Cortex of kidney (tissue), 1 donor: ENCODE measurements around the gene CEP55.

ENCODE experiments used
- DNase-seq: peaks from one replicate; lab custom pipeline; 2025; lab: John Stamatoyannopoulos, UW

The CEP55 gene

DNA sequence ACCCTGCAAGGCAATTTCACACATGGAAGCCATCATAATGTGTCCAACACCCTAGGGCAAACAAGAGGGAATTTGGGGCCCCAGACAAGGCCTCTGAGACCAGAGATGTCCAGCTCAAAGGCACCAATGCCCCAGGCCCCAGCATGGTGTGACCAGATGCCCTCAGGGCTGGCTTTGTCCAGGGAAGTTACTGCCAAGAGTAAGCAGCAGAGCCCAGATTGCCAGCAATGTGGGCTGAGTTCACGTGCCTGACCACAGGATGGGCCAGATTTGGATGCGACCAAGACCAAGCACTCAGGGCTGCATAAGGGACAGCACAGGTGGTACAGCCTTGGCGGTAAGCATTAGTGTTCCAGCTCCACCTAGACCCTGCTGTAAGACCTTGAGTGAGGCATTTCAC, 27.0 kb upstream of the CEP55 start:
- DNase-seq, result no peak

DNA sequence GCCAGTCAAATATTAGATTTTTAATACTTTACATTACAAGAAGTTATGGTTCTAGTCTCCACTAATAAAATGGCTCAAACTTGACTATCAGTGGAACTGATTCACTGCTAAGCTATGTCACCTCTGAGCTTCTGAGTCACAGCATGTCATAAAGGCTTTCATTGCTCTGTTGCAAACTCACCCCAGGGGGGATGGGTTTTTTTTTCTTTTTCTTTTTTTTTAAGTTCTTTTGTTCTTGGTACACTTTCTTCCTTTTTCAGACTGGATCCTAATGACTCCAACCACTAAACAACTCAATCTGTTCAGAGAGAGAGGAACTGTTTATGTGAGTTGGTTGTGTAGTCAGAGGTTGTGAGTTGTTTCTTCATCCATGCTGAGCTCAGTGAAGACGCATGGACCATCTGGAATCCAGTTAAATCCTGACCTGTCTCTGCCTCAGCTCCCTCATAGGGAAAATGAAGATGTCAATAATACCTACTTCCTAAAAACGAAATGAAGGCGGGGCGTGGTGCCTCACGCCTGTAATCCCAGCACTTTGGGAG, 25.2 kb upstream of the CEP55 start:
- DNase-seq, result no peak

DNA sequence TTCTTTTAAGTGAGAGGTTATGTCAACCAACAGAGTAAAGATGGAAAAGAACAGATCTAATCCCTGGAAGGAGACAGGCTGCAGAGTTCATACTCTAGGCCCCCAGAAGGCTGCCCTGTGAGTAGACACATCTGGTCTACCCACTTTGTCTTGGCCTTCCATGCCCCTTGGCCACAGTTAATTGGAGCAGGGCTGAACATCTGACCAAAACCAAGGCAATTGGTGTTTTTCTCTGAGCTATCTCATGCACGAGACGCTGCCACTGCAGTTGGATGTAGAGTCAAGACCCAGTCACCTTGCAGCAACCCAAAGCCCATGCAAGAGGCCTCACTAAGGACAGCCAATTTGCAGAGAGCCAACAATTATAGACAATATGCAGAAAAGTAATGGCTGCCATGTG, 23.3 kb upstream of the CEP55 start:
- no peak for DNase-seq

DNA sequence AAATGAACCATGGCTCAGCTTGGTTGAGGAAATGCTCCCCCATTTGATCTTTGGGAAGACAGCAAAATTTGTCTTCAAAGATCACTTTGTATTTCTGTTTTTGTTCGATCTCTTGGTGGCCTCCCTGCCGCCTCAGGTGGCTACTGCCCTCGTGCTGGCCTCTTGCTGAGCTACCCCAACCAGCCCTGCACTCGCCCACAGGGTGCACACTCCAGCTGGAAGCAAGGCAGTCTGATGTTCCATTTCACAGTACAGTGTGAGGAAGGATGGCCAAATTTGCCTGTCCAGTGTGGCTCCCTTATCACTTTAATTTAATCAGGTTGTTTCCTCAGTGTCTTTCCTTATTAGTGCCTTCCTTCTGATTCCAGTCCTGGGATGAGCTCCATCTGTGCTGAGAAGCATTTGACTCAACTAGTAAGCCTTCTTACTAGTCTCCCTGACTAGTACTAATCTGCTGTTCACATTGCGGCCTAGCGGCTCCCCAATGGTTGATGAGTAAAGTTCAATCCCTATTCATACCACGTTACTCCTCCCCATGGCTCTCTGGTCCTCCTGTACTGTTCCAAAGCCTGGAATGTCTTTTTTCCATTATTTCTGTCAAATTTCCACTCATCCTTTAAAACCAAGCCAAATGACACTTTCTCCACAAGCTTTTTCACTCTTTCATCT, 22.5 kb upstream of the CEP55 start:
- no peak for DNase-seq

DNA sequence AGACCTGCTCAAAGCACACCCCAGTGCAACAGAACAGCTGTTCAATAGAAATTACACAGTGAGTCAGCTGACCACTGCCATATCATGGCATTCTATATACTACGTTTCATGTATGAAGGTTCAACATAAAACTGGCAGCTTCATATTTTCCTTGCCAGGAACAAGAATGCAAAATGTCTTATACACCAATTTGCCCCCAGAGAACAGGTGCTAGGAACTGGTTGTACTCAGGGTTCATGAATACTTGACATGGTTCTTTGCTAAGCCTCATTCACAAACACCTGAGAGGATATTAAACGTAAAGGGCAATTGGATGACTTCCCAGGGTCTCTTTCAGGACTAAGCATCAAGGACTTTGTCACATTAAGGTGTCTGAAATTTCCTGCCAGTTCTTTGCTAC, 21.2 kb upstream of the CEP55 start:
- no peak for DNase-seq

DNA sequence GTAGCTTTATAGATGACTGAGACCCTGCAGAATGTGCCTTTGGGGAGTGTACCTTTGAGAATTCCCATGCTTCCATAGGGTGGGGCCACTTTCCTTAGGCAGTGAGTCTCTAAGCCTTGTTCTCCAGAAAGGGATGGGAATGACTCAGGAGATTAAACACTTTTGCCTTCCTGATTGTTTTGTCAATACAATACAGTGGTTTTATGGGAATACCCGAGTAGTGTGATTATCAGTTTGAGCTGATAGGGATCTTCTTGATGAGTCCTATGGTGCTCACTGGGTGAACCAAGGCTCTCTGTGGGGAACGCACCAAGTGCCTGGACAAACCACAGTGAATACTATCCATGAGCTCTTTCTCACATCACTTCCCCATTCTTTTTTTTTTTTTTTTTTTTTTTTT, 20.5 kb upstream of the CEP55 start:
- DNase-seq, result no peak

DNA sequence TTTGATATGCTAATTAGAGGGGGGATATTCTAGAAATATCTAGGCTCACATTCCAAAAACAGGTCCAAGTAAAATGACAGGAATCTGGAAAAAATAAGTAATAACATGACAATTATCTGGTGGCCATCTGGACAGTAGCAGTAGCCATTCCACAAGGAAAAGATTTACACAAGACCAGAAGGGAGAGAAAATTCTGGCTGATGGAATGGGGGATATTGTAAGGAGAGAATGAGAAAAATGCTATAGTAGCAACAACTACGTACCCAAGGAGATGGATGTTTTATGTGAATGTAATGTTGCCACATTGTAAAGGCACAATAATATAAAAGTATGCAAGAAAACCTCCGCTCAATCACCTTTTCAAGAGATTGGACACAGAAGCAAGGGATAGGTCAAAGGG, 19.7 kb upstream of the CEP55 start:
- no peak for DNase-seq

DNA sequence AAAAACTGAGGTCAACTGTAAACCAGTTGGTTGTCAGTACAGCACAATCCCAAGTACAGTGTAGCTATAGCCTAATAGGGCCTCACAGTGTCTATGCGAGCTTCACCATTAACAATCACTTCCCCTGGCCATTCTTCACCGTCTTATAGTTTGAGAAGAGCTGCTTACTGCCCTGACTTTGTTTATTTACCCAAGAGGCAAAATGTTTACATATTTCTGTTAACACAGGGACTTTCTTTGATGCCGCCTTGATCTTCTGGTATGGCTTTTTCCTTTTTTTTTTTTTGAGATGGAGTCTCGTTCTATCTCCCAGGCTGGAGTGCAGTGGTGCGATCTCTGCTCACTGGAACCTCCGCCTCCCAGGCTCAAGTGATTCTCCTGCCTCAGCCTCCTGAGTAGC, 17.5 kb upstream of the CEP55 start:
- no peak for DNase-seq

DNA sequence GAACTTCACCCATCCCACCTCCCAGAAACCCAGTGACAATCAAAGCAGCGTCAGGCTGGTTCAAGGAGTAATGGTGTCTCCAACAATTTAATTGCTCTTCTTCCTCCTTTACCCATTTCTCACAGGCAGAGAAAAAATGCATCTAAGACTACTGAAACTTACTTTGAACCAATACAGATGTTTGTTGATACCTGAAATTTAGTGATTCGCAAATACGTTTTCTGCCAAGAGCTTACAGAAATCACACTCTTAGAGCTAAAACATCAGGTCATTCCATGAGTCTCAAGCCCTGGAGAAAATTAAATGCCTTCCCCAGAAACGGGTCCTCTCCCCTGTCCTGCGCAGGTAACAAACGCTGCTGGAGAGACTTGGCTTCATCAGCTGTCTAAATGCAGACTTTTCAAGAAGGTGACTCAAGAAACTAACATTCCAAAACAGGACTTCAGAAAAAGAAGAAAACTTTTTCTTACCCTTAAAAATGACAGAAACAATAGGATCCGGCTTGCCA, 14.7 kb upstream of the CEP55 start:
- DNase-seq, result no peak

DNA sequence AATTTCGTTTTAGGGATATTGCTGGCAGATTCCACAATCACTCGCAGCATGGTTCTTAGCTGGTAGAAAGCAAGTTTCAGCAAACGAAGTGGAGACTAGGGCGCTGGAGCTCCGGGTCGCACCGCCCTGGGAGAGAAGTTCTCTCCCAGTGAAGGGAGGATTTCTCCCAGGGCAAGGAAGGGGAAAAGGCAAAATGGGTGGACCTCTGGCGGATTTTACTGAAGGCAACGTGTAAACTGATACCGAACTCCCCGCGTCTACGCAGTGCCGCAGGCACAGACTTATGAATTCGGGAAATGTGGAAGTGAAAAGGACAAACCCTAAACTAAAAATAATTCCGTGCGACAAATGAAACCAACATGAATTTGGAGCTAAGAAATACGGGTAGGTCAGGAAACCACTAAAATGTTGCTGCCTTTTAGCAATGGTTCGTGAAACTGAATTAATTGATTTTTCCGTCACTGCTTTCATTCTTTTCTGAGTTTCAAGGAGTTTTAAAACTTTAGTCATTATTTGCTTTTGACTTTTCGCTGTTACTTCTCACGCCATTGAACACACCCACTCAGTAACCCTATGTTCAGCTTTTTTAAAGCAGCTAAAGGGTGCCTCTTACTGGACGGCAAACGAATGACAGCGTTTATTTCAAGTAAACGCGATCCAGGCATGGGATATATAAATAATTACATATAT, 14.1 kb upstream of the CEP55 start, which contains the start of gene MYOF:
Gene MYOF, minus strand, starts transcription at position 190 of the 690 bp plus-strand sequence. Its CDS starts 140 bp downstream, at position 50.
- DNase-seq, result no peak

DNA sequence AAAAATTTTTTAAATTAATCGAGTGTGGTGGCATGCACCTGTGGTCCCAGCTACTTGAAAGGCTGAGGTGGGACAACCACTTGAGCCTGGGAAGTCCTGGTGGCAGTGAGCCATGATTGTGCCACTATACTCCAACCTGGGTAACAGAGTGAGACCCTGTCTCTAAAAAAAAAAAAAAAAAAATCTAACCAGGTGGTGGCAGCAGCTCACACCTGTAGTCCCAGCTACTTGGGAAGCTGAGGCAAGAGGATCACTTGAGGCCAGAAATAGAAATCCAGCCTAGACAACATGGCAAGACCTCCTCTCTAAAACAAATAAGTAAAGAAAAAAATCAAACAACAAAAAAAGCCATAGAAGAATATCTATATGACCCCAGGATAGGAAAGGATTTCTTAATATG, 10.7 kb upstream of the CEP55 start:
- no peak for DNase-seq

DNA sequence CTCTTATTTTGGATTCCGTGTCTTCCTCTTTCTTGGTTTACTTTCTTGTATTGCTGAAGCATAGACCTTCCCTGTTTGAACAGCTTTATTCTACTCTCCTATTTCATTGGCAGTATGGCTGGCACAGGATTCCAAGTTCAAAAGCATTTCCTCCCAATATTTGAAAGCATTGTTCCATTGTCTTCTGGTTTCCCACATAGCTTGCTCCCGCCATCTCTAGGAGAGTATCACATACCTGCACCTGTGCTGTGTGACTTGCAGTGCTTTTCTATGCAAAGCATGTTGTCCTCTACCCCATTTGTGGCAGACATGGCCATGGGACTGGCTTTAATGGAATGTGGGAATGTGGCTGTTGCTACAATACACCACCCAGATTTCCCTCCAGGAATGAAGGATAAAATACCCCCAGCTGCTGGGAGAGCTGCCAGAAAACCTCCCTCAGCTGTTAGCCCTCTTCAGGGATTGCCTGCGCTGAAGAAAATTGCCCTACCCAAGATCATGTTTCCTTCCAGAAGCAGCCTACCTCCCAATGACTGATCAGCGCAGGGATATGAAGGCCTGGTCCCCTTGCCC, 7.4 kb upstream of the CEP55 start:
- DNase-seq, result no peak

DNA sequence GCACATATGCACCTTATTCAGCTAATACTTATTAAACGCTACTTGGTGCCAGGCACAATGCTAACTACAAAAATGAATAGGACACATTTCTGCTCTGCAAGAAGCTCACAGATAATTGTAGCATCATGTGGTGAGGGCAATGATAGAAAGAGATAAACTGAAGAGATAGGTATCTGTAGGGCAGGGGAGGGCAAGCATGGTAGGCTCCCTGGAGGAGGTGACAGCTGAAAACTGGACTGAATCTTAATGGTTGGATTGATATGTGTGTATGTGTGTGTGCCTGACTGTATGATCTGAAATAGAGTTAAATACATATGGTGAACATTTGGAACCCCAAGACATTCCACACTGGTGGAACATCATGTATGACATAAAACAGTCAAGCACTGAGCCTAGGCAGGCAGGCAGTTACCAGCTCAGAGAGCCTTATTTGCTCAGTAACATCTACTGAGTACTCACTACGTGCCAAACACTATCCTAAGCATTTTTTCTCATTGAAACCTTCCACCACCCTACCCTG, 4.8 kb upstream of the CEP55 start:
- DNase-seq, result no peak

DNA sequence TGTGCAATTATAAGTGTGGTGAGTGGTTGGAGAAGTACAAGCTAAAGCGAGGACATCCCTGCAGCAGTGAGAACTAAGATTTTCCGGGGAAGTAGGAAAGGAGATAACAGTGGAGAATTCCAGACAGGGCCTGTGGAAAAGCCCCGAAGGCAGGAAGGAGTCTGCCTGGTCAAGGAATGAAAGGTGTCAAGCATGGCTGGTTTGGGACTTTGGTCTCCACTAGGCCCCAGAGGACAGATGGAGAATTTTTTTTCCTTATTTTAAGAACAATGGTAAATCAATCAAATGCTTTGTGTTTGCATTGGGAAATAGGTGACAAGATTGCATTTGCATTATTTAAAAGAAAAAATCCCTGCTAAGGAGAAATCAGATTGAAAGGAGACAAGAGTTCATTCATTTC, 3.2 kb upstream of the CEP55 start:
- DNase-seq, result no peak

DNA sequence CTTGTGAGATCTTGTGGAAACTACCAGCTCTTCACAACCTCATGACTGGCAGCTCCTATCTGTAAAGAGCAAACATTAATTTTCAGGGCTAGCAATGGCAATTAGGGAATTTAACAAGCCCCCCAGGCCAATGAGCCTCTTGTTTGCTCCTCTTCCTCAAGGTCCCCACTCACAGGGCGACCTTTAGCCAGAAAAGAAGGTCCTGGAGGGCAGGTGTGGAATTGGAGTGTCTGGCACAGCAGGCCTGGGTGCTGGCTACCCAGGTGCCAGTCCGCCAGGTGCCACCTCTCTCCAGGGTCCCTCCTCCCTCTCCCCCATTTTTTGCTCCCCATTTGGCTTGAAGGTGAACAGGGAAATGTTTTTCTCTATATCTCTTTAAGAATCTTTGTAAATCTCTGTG, 1.9 kb upstream of the CEP55 start:
- no peak for DNase-seq

DNA sequence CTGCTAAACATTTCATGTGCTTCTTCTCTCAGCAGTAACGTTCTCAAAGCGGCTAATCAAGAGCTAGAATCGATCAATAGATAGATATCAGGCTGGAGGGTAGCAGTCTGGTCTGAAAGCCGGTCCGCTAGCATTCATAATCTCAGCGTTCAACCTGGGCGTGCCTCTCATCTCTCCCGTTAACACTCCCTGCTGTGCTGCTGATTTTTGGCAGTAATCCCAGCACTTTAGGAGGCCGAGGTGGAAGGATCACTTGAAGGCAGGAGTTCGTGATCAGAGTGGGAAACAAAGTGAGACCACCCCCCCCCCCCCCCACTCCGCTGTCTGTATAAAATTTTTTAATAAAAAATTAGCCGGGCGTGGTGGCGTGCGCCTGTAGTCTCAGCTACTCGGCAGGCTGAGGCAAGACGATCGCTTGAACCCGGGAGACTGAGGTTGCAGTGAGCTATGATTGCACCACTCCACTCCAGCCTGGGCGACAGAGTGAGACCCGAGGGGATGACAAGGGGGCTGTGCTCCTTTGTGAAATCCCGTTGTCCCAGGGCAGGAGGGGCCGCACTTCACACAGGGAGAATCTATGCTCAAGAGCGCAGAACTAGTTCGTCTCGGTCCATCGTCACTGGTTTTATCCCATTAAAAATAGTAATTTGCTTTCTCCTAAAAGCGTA, 624 bp upstream of the CEP55 start:
- DNase-seq, result no peak

DNA sequence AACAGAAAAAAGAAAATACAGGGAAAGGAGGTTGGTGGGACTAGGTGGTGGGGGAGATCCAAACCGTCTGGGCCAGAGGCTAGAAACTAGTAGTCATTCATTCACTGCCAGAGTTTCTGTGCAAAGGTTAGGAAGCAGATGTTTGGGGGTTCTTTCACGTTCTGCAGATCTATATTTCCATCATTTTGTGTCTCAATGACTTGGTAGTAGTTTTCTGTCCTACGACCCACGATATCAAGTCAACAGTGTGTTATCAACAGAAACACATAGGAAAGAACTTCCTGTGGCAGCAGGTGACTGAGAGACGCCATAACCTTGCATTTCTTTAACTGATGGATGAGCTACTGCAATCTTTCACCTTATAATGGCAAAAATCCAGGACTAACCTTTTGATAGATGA, 1.8 kb downstream of the CEP55 start:
- DNase-seq, result no peak

DNA sequence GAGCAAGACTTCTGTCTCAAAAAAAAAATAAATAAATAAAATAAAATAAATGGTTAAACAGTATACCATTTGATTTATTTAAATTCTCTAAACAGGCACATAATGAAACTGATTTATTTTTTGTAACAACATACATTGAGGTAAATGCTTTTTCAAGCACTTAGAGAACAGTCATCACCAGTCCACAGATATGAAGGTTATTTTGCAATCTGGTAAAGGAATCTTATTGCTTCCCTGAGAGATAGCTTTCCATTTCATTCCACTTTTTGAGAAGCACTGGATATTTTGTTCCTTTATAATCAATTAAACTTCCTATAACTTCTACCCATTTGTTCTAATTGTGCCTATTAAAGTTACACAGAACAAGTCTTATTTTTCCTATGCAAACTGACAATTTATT, 5.2 kb downstream of the CEP55 start:
- DNase-seq, result no peak

DNA sequence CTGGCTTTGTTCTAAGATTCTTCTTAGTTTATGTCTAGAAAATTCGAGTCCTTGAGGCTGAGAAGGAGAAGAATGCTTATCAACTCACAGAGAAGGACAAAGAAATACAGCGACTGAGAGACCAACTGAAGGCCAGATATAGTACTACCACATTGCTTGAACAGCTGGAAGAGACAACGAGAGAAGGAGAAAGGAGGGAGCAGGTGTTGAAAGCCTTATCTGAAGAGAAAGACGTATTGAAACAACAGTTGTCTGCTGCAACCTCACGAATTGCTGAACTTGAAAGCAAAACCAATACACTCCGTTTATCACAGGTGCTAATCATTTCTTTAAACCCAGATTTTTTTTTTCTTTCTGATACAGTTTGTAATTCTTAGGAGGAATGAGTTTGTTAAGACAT, 6.7 kb downstream of the CEP55 start:
- no peak for DNase-seq

DNA sequence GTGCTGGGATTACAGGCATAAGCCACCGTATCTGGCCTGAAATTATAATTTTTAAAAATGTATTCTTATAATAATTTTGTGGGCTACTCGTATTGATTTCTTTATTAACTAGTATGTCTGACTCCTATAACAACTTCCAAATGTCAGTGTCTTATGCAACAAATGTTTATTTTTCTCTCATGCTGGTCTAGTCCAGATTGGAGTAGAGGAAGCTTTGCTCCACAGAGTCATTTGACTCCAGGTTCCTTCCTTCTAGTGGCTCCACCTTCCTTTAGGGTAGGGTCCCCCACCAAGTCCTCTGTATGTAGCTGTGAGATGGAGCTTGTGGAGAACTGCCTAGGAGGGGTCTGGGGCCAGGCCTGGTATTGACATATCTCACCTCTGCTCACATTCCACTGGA, 8.7 kb downstream of the CEP55 start:
- DNase-seq, result no peak

DNA sequence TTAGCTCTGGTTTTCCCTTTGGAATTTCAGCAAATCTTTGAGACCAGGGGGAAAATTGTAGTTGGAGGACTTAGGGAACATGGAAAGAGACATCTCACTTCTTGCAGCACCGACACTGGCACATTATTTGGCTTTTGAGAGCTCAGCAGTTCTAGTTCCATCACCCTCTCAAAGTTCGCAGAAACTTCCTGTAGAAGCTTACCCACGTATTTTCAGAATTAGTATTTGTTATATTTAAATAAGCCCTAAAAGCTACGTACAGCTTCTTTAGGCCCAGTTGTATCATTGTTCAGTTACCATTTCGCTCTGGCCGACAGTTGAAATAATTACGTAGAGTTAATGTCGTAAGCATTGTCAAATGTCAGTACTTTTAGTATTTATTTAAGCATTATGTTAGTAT, 13.4 kb downstream of the CEP55 start:
- no peak for DNase-seq

DNA sequence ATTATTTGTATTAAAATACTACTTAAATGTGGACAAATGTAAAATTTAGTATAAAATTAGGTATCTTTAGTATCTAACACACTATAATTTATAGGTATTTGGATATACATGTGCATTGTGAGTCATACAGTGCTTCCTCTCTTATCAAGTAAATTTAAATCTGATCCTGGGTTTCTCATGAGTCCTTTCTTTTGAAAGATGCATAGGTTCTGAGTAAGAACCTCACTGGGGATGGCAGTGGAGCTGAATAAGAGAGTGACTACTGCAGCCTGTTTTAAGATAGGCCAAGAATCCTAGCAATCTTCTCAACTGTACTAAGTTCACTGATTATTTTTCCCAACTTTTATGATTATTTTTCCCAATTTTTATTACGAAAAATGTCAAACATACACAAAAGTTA, 16.2 kb downstream of the CEP55 start:
- DNase-seq, result no peak
